Limb (tissue), 2 donors: ENCODE data around the gene SYAP1.
"Not testable (repeated sequence)": the region's sequence is repeated elsewhere in the genome, so short reads cannot be mapped to it uniquely, and the experiment has no call there.

Source experiments
- DNase-seq, 2 donors: peaks; one replicate each; pipeline ENCODE4 v3.0.0-alpha.2; 2016; ENCODE audit errors: extremely low spot score in 2 of 2

The SYAP1 gene

DNA sequence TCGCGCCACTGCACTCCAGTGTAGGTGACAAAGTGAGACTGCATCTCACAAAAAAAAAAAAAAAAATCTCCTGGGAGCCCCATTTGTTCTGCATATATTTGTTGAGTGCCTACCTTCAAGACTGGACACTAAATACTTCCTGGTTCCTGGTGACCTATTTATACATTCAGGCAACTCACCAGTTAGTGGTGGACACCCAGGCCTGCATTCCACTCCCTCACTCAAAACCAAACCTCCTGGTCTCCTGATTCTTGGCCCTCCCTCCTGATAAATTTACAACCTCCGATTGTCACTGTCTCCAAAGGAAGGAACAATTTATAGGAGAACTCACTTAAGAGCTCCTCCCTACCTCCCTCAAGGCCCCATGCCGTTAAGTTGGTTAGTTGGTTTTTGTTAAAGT lies 3.1 kb downstream of the SYAP1 start:
- DNase-seq, result no peak

DNA sequence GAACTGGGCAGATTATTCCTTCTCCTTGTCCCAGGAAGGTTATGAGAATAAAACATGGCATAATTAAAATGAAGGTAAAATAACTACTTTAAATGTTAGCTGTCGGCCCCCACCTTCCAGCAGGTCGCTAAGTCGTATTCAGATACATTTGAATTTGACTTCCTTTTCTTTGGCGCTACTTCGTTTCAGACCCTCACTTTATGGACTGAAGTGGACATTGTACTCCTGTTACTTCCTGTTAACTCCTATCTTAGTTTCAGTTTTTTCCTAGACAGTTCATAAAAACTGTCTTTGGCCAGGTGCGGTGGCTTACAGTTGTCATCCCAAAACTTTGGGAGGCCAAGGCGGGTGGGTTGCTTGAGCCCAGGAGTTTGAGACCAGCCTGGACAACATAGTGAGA lies 5.7 kb downstream of the SYAP1 start:
- no peak for DNase-seq

DNA sequence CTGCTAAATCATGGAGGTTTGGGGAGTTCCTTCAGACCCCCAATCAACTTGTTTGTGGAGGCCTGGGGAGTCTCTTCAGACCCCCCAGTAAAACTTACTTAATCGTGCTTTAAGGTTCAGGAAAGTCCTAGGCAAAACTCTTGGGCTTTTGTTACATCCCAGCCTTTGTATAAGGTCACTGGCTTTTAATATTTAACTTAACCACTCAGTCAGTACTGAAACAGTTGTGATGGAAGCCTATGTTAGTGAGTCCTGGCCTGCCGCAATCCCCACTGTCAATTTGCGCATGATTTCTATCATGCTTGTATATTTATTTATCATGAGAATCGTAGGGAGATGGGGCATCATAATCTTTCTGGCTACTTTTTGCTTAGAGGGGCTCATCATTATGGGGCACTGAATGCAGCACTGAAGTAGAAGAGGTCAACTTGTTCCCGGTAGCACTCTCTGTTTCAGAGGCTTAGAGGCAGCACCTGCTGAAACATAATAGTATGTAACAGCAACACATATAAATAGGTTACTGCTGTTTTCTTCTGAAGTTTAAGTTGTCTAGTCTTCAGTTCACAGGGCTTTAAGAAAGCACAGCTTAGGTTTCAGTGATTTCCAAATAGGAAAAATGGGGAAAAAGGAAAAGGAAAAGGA lies 7.1 kb downstream of the SYAP1 start:
- not testable (repeated sequence) for DNase-seq

DNA sequence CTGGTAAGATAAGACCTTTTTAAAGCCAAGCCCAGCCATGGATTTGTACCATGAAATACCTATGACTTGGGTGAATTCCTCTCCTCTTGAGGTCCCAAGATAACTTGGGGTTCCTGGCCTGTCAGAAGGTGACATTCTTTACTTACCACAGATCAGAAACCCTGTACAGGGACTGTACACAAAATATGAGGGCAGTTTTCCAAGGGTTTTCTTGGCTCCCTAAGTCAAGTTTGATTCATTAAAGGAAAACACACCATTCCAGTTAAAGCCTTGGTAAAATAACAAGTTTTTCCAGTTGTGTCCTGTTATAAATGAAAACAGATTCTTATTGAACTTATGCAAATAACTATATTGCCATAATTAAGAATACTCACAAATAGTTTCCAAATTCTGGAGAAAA lies 8.2 kb downstream of the SYAP1 start:
- DNase-seq, result no peak

DNA sequence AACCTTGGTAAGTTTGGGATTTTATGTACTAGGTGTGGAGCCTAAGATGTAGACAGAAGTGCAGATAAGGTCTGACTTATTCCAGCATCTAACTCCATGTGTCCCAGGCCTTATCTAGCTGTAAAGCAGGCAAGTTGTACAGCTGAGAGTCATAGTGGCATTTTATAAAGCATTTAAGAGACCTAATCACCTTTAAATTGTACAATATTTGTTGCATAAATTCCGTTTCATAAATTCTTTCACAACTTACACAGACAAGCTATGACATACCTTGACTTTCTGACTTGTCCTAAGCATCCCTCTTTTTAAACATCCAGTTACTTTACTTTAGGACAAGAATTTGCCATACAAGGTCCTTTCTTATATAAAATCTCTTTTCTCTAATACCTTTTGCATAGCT lies 11.0 kb downstream of the SYAP1 start:
- no peak for DNase-seq

DNA sequence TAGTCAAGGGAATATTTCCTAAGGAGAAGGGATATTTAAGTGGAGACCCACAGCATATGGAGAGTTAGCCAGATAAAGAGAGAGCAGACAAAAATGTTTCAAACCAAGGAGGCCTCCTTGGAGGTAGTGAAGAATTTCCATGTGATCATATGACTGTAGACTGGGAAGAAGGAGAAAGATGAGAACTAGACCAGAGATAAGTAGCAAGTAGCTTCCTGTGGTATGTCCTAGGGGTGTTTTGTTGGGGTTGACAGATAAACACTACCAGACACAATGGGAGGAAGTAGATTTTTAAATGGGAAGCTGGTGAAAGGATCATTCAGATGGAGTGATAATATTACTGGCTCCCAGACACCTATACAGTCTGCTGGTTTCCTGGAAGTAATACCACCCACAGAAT lies 13.6 kb downstream of the SYAP1 start:
- DNase-seq, result no peak

DNA sequence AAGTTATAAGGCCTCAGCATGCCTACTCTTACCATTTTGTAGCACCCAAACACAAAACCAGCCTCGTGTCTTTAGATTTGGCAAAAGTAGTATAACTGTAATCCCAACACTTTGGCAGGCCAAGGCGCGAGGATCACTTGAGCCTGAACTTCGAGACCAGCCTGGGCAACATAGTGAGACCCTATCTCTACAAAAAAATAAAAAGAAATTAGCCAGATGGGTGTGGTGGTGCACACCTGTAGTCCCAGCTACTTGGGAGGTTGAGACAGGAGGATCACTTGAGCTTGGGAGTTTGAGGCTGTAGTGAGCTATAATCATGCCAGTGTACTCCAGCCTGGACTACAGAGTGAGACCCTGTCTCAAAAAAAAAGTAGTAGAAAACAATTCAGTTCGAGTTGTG lies 17.6 kb downstream of the SYAP1 start:
- no peak for DNase-seq

DNA sequence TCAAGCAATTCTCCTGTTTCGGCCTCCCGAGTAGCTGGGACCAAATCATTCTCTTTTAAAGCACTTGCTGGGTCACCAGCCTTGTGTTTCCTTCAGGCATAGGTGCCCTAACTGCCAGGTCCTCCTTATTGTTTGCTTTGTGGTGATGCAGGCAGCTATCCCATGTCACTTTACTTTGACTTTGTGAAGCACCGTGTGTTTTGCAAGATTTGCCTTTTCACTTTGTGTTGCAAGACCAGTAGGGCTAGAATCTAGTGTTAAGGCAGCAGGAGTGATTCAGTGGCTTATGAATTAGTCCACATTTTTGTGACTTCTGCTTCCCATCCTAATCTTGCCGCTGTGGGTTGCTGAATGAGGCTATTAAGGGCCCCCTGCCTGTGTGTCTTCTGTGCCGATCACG lies 20.2 kb downstream of the SYAP1 start:
- no peak for DNase-seq

DNA sequence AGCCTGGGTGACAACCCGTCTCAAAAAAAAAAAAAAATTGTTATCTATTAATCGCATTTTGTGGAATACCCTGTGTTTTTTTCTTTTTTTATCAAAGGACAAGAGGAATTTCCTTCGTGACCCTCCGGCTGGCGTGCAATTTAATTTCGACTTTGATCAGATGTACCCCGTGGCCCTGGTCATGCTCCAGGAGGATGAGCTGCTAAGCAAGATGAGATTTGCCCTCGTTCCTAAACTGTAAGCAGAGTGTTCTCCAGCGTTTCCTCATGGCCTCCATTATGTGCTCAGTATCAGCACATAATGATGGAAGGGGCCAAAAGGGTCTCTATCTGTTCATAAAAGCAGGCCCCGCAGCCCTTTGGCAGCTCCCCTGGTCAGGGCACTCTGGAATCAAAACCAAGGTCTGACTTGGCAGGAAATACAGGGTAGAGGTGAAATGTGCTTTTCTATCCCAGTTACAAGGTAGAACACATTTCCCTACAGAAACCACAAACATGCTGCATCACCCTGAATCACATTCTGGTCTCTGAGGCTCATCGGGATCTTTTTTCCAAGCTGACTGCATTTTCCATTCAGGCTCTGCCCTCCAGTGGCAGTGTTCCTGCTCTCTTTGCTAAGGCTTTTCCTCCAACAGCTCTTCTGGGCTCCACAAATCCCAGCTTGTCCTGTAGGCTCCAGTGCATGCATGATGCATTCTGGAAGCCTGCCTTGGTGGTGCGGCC lies 24.4 kb downstream of the SYAP1 start:
- DNase-seq, result no peak

DNA sequence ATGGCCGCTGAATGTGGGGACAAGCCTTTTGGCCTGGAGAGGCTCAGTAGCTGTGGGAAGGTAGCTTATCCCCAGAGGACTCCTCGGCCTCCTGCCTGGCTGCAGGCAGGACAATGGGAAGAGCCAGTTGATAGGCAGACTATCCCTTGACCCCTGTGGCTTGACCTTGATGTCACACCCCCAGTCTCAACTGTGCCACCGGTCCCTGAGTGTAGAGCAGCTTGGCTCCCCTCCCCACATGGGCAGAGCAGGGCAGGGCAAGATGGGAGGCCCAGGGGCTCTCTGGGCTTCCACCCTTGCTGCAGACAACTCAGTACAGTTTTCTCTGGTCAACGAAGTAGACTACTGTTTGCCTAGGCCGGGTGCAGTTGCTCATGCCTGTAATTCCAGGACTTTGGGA lies 25.7 kb downstream of the SYAP1 start:
- DNase-seq, result no peak

DNA sequence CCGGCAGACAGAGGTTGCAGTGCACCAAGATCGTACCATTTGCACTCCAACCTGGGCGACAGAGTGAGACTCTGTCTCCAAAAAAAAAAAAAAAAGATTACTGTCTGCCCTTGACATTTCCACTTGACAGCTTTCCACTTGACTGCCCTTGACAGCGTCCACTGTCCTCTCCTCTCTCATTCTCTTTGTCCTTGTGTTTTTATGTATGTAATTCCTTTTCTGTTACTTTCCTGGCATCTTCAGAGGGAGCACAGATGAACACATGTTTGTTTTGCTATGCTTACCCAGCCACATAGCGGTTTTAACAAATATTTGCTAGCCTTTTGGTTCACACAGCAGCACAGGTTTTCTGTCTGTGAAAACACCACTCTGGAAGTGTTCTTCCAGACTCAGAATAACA lies 26.2 kb downstream of the SYAP1 start:
- DNase-seq, result no peak

DNA sequence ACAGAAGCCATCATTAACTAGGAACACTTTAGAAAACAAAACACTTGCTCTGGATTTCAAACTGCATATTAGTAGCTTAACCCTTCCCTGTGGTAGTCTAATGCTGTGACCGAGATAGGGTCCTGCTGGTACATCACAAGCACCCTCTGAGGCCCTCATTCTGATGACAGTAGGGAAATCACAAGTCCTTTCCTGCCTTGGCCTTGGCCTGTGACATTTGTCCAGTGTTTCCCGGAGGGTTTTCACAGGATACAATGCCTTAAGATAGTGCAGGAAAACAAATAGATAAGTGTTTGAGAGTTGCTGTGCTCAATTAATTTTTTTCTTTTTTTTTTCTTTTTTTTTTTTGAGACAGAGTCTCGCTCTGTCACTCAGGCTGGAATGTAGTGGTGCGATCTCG lies 29.0 kb downstream of the SYAP1 start:
- DNase-seq, result no peak

DNA sequence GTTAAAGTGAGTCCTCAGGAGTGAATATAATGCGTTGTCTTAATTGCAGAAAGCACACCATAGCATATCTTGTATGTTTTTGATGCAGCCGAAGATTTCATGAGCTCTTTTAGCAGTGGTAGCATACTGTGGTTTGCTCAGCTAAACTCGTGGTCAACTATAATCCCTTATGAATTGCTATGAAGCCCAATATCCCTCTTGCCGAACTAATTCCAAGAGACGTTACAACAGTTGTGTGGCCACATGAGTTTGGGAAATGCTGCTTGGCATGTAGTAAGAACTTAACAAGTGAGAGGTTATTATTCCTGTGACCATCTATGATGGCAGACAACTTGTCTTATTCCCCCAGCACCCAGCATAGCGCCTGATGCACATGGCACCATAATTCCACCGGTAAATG lies 30.7 kb downstream of the SYAP1 start:
- no peak for DNase-seq

DNA sequence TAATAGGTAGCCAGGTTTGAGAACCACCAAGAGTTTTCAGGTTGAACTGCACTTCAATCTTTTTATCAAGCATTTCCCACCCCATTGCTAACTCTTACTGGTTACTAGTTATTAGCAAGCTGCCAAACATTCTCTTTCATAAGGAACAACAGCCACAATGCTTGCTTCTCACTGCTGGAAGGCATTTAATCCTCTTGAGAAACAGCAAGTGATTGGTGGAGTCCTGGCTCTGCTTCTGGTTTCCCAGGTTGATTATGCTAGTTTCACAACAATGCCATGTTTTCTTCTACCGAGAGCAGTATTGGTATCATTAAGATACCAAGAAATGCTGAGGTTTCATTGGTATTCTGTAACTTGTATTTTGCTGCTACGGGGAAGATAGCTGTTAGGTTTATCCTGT lies 34.6 kb downstream of the SYAP1 start:
- DNase-seq, result no peak

DNA sequence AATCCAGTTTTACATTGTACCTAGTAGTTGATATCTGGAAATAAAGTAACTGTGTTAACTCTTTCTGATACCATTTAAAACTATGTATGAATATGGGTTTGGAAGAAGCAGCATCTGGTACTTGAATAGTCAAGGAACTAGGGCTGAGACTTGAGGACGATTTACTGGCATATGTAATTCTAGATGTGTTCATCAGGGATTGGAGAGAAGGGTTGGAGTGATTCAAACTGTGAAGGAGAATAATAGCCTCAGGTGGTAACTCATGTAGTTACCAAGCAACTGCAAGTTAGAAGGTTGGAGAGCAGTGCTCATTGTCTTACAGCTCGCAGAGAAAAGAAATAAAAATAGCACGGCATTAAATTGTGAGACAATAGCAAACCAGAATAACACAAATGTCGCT lies 37.3 kb downstream of the SYAP1 start:
- DNase-seq, result no peak

DNA sequence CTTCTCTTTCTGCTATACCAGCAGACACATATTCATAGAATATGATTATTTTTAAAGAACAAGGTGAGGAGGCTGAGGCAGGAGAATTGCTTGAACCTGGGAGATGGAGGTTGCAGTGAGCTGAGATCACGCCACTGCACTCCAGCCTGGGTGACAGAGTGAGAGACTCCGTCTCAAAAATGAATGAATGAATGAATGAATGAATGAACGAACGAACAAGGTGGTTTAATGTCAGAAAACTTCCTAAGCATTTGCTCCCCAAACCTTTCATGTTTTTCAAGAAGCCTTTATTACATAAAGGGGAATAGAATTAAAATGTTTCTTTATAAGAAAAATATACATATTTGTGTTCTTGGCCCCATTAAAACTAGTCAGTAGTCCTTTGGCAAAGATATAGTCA lies 42.1 kb downstream of the SYAP1 start:
- DNase-seq, result not testable (repeated sequence)

DNA sequence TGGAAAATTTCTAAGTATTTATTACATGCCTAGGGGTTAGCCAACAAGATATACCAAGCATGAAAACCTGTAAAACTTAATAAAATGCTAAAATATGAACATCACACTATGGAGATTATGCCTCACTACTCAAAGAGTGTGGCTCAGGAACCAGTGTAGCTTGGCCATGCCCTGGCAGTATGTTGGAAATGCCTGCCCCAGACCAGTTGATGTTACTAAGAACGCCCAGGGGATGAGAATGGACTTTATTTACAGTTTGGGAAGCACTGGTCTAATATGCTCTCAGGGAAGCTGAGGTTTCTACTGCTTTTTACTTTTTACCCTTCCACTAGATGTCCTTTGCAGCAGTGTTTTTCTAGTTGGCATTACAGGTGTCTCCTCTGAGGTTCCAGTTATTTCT lies 43.2 kb downstream of the SYAP1 start:
- no peak for DNase-seq

DNA sequence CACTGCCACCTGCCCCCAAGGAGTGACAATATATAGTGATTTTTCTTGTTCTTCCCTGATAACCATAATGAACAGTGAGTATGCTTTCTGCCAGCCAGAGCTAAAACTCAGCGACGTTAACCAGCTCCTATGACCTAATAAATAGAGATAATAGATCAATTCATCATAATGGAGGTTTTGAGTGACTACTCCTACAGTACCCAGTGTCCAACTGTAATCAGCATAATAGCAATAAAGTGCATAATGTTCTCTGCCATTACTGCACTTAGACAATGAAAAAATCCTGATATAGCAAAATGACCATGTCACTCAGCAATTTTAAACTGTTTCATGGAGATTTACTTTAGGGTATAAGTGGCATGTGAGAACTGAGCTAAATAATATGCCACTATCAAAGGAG lies 46.2 kb downstream of the SYAP1 start:
- DNase-seq, result no peak

DNA sequence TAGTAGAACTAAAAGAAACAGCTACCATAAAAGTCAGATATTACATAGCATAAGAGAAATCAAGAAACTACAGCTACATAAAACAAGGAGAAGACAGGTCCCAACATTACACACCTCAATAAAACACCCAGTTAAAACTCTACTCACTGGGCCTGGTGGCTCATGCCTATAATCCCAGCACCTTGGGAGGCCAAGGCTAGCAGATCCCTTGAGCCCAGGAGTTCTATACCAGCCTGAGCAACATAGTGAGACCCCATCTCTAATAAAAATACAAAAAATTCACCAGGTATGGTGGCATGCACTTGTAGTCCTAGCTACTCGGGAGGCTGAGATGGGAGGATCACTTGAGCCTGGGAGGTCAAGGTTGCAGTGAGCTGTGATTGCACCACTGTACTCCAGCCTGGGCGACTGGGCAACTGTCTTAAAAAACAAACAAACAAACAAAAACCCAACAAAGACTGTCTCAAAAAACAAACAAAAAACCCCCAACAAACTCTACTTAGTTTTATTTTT lies 51.6 kb downstream of the SYAP1 start:
- DNase-seq, result no peak

DNA sequence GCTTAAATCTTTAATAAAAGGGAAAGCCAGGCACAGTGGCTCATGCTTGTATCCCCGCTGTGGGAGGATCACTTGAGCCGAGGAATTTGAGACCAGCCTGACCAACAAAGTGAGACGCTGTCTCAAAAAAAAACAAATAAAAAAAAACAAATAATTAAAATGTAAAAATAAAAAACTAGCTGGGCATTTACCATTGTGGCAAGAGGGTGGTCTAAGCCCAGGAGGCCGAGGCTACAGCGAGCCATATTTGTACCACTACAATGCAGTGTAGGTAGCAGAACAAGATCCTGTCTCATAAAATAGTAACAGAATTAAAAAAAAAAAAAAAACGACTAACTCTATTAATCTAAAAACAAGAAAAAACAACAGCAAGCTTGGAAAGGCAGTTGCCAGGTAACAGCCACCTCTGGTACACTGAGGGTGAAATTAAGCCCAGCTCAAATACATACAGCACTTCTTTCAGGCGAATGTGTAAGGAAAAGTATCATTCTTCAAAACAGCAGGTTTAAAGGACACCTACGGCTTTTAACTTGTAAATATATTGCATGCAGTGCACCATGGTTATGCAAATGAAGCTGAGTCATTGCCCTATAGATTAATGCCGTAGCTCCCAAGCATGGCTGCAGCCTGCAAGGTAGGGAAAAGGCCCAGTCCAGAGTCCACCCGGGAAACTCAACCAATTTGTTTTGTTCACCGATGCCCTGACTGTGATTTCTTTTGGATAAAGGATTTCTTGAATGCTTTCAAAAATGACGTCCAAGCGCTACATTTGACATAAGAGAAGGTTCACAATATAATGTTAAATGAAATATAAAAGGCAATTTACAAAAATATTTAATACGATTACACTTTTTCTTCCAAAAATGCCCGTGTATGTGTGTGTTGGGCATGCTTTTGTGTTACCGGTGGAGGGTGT lies 52.3 kb downstream of the SYAP1 start:
- no peak for DNase-seq

DNA sequence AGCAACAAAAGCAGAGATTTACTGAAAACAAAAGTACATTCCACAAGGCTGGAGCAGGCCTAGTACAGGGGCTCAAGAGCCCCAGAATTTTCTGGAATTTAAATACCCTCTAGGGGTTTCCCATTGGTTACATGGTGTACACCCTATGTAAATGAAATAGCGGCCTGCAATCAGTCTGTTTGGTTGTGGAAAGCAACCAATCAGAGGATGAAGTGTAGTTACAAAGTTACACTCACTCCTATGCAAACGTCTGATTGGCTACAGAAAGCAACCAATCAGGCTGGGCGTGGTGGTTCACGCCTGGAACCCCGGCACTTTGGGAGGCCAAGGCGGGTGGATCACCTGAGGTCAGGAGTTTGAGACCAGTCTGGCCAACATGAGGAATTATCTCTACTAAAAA lies 53.0 kb downstream of the SYAP1 start:
- DNase-seq, result no peak

DNA sequence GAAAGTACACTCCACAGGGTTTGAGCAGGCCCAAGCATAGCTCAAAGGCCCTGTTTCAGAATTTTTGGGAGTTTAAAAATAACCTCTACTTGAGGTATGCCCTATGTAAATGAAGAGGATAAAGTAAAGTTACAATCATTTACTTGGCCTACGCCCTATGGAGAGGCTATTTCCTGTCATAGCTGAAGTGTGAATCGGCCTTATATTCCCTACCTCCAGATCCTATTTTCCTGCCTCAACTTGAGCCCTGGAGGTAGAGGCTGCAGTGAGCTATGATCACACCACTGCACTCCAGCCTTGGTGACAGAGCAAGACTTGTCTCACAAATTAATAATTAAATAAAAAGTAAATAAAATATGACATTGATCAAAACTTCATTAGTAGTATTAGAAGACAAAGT lies 55.3 kb downstream of the SYAP1 start:
- no peak for DNase-seq
